Activated CD8-positive, alpha-beta T cell treated with anti-CD3 and anti-CD28 coated beads, Interleukin-2, amount 10 ng/mL, durations not matched to agents 7 days and 5 days (primary cell): ENCODE data around the gene C19orf18. TPM values are rescaled to one million over a fixed set of nuclear protein-coding genes. Genes with fewer than 3 reads are reported as not detected.

Source experiments
- ATAC-seq: fragments of 150-1000 bp; cut with Tn5 transposase; one replicate; pipeline ENCODE4 v1.10.0; 2021; ENCODE audit warnings: moderate library complexity
- CTCF ChIA-PET: fragments of 350-600 bp; sonication (Branson Sonifier 250); formaldehyde crosslinking; loops from one replicate; lab custom pipeline; 2021; ENCODE audit warnings: antibody characterized with exemption; lab: Charles Lee
- POLR2A ChIA-PET: fragments of 350-600 bp; sonication (Branson Sonifier 250); formaldehyde crosslinking; loops from one replicate; lab custom pipeline; 2021; ENCODE audit warnings: antibody characterized with exemption; lab: Charles Lee
- DNase-seq: peaks from one replicate; pipeline ENCODE4 v3.0.0-alpha.2; 2020
- H3K27ac Mint-ChIP-seq: one replicate; pipeline ENCODE4 v1.8.0; 2021; ENCODE audit warnings: mild to moderate bottlenecking, mixed read lengths
- H3K27me3 Mint-ChIP-seq: one replicate; pipeline ENCODE4 v1.8.0; 2021; ENCODE audit warnings: low read depth, mixed read lengths
- H3K36me3 Mint-ChIP-seq: one replicate; pipeline ENCODE4 v1.8.0; 2021; ENCODE audit warnings: low read depth, mixed read lengths
- H3K4me1 Mint-ChIP-seq: one replicate; pipeline ENCODE4 v1.8.0; 2021; ENCODE audit warnings: low read depth, mixed read lengths
- H3K4me3 Mint-ChIP-seq: one replicate; pipeline ENCODE4 v1.8.0; 2021; ENCODE audit warnings: mild to moderate bottlenecking, mixed read lengths
- H3K9me3 Mint-ChIP-seq: one replicate; pipeline ENCODE4 v1.8.0; 2022; ENCODE audit warnings: mixed read lengths; ENCODE audit not compliant: insufficient read depth
- total RNA-seq, 2 experiments: library from RNA; stranded (reverse); gene quantifications; one replicate each; pipeline ENCODE4 v1.2.3, GENCODE V29; 2021

The C19orf18 gene
- total RNA-seq, 2 experiments from 2014 or later: 0.42 to 0.73 TPM

GRCh38 chr19:58002384-58003173 lies 28.2 kb upstream of the C19orf18 start, which contains the start of gene ZNF606:
TSS of gene ZNF606 (minus strand) at chr19:58002820. CDS start at chr19:58001319, 1,501 bp downstream.
- H3K4me1 Mint-ChIP-seq: peaks cover 30% of the 10 kb centered on the region
- H3K36me3 Mint-ChIP-seq: peaks cover 91% of the 10 kb centered on the region
- ChIA-PET POLR2A (interaction anchor here (0.7 to 1.9 kb wide), 12 partner anchors 14 to 566 kb away, joined by 3 to 11 read pairs (median 3); partner anchors contain the start of genes ZNF135, ZNF211, ZNF274 and ZNF329), CTCF (interaction anchor here (0.8 to 1.6 kb wide), 4 partner anchors 153 to 325 kb away, joined by 3 to 5 read pairs (median 3); partner anchors contain the start of gene ZNF551)
- H3K9me3 Mint-ChIP-seq: peaks cover 67% of the 10 kb centered on the region
- peak within 1 kb of the TSS; percentile 87 for H3K27ac Mint-ChIP-seq
- ATAC-seq: peak; percentile 97
- H3K4me3 Mint-ChIP-seq: peak within 1 kb of the TSS; percentile 81
- DNase-seq: peak; percentile 88
- H3K27me3 Mint-ChIP-seq: no peaks in the 10 kb centered on the region

GRCh38 chr19:58001895-58002369 lies 27.6 kb upstream of the C19orf18 start:
- Mint-ChIP-seq H3K27ac (peak overlapping the region; percentile 87), H3K4me1 (peaks cover 30% of the 10 kb centered on the region), H3K27me3 (no peaks in the 10 kb centered on the region), H3K36me3 (peaks cover 91% of the 10 kb centered on the region), H3K4me3 (peak overlapping the region; percentile 81), H3K9me3 (peaks cover 66% of the 10 kb centered on the region)
- ATAC-seq (peak; percentile 30), DNase-seq (peak; percentile 52)
- ChIA-PET POLR2A (interaction anchor here (0.7 to 1.9 kb wide), 8 partner anchors 14 to 566 kb away, joined by 3 to 11 read pairs (median 3); partner anchors contain the start of genes ZNF274, ZNF329, ZNF671 and ZNF776), CTCF (interaction anchor here (1.6 kb wide), 1 partner anchor 324 kb away, joined by 3 read pairs; no protein-coding TSS in a partner anchor)

GRCh38 chr19:58000677-58001076 lies 26.3 kb upstream of the C19orf18 start:
- peaks cover 57% of the 10 kb centered on the region for H3K9me3 Mint-ChIP-seq
- no peak for DNase-seq
- H3K4me1 Mint-ChIP-seq: peaks cover 30% of the 10 kb centered on the region
- POLR2A ChIA-PET: no interaction called here
- no peak overlapping the region for H3K4me3 Mint-ChIP-seq
- CTCF ChIA-PET: interaction anchor here (1.0 kb wide), 1 partner anchor 319 kb away, joined by 3 read pairs; the partner anchor contains the start of gene ZNF551
- no peak for ATAC-seq
- no peaks in the 10 kb centered on the region for H3K27me3 Mint-ChIP-seq
- peaks cover 92% of the 10 kb centered on the region for H3K36me3 Mint-ChIP-seq
- no peak overlapping the region for H3K27ac Mint-ChIP-seq

DNA sequence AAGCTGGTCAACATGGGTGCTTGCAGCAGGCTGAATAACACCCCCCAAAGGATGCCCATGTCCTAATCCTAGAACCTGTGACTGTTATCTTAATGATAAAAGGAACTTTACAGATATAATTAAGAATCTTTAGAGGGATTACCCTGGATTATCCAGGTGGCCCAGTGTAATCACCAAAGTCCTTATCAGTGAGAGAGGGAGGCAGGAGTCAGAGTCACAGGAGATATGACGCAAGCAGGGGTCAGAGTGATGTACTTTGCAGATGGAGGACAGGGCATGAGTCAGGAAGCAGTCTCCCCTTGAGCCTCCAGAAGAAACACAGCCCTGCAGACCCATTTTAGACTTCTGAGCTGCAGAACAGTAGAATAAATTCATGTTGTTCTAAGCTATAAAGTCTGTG lies 18.5 kb upstream of the C19orf18 start:
- H3K4me1 Mint-ChIP-seq: no peaks in the 10 kb centered on the region
- H3K4me3 Mint-ChIP-seq: no peak overlapping the region
- no peaks in the 10 kb centered on the region for H3K27me3 Mint-ChIP-seq
- no peak overlapping the region for H3K27ac Mint-ChIP-seq
- no peak for ATAC-seq
- ChIA-PET POLR2A (no interaction called here), CTCF (no interaction called here)
- H3K36me3 Mint-ChIP-seq: peaks cover 71% of the 10 kb centered on the region
- no peak for DNase-seq
- peaks cover 51% of the 10 kb centered on the region for H3K9me3 Mint-ChIP-seq

DNA sequence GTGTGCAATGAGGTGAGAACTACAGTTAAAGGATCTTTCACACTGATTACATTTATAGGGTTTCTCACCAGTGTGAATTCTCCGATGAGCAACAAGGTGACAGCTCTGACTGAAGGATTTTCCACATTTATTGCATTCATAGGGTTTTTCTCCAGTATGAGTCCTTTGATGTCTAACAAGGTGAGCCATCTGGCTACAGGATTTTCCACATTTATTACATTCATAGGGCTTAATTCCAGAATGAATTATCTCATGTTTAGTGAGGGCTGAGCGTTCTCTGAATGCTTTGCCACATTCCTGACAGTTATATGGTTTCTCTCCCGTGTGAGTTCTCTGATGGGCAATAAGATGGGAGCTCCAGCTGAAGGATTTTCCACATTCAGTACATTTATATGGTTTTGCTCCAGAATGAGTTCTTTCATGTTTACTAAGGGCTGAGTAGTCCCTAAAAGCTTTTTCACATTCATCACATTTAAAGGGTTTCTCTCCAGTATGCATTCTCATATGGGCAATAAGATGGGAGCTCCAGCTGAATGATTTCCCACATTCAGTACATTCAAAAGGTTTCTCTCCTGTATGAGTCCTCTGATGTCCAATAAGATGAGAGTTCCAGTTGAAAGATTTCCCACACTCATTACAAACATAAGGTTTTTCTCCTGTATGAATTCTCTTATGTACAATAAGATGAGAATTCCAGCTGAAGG lies 4.4 kb upstream of the C19orf18 start:
- no peak for DNase-seq
- no peaks in the 10 kb centered on the region for H3K4me1 Mint-ChIP-seq
- peaks cover 76% of the 10 kb centered on the region for H3K36me3 Mint-ChIP-seq
- no peak overlapping the region for H3K4me3 Mint-ChIP-seq
- POLR2A ChIA-PET: no interaction called here
- no peaks in the 10 kb centered on the region for H3K27me3 Mint-ChIP-seq
- peaks cover 83% of the 10 kb centered on the region for H3K9me3 Mint-ChIP-seq
- CTCF ChIA-PET: no interaction called here
- no peak overlapping the region for H3K27ac Mint-ChIP-seq
- ATAC-seq: no peak

GRCh38 chr19:57964761-57965160 lies 9.6 kb downstream of the C19orf18 start:
- H3K27ac Mint-ChIP-seq: no peak overlapping the region
- ChIA-PET POLR2A (no interaction called here), CTCF (no interaction called here)
- ATAC-seq: no peak
- no peak overlapping the region for H3K4me3 Mint-ChIP-seq
- no peaks in the 10 kb centered on the region for H3K27me3 Mint-ChIP-seq
- peaks cover 38% of the 10 kb centered on the region for H3K9me3 Mint-ChIP-seq
- peaks cover 10% of the 10 kb centered on the region for H3K36me3 Mint-ChIP-seq
- DNase-seq: no peak
- no peaks in the 10 kb centered on the region for H3K4me1 Mint-ChIP-seq

DNA sequence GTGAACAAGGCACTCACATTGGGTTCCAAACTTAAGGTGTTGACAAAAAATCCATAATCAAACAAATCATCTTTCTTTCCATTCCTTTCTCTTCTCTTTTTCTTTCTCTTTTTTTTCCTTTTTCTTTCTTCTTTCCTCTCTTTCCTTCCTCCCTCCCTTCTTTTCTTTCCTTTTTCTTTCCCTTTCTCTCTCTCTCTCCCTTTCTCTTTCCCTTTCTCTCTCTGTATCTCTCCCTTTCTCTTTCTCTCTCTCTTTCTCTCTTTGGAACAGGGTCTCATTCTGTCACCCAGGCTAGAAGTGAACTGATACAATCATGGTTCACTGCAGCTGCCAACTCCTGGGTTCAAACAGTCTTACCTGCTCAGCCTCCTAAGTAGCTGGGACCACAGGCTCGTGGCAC lies 12.5 kb downstream of the C19orf18 start:
- Mint-ChIP-seq H3K4me3 (no peak overlapping the region), H3K27ac (no peak overlapping the region), H3K36me3 (peaks cover 5% of the 10 kb centered on the region), H3K27me3 (no peaks in the 10 kb centered on the region), H3K4me1 (no peaks in the 10 kb centered on the region), H3K9me3 (peaks cover 39% of the 10 kb centered on the region)
- DNase-seq: no peak
- ChIA-PET CTCF (no interaction called here), POLR2A (no interaction called here)
- no peak for ATAC-seq

DNA sequence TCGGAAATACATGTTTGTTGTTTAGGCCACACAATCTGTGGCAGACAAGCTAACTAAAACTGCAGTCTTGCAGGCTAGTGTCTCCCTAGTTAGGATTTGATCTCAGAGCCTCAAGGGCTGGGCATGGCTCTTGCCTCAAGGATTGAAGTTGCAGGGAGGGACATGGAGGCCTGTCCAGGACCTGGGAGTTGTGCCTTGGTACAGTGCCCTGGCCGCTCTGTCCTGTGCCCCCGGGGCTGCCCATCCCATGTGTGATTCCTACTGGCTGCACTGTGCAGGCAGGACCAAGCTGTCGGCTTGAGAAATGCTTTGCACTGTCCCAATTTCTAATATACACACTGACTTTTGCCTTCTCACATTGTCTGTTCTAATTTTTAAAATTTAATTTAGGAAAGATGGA lies 19.3 kb downstream of the C19orf18 start:
- DNase-seq (no peak), ATAC-seq (no peak)
- Mint-ChIP-seq H3K4me3 (no peak overlapping the region), H3K36me3 (peaks cover 2% of the 10 kb centered on the region), H3K4me1 (no peaks in the 10 kb centered on the region), H3K27ac (no peak overlapping the region), H3K9me3 (peaks cover 27% of the 10 kb centered on the region), H3K27me3 (no peaks in the 10 kb centered on the region)
- POLR2A ChIA-PET: no interaction called here
- CTCF ChIA-PET: no interaction called here

DNA sequence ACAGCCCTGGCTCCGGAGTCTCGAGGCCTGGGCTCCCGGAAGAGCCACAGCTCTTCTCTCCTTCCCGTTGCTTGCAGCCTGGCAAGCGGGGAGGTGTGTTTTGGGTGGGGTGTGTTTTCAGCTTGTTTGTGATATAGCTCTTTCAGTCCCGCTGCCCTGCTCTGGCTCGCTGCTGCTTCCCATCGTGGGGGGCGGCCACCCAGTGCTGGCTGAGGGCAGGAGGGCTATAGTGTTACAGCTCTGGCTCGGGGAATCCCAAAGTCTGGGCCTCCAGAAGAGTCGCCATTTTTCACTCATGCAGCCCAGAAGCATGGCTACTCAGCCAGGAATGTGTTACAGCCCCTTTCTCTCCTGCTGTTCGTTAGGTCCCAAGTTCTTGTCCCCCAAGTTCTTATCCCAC lies 24.6 kb downstream of the C19orf18 start:
- DNase-seq (no peak), ATAC-seq (no peak)
- Mint-ChIP-seq H3K36me3 (peaks cover 25% of the 10 kb centered on the region), H3K4me3 (no peak overlapping the region), H3K4me1 (peaks cover 17% of the 10 kb centered on the region), H3K27ac (no peak overlapping the region), H3K9me3 (peaks cover 24% of the 10 kb centered on the region), H3K27me3 (no peaks in the 10 kb centered on the region)
- POLR2A ChIA-PET: no interaction called here
- CTCF ChIA-PET: no interaction called here

DNA sequence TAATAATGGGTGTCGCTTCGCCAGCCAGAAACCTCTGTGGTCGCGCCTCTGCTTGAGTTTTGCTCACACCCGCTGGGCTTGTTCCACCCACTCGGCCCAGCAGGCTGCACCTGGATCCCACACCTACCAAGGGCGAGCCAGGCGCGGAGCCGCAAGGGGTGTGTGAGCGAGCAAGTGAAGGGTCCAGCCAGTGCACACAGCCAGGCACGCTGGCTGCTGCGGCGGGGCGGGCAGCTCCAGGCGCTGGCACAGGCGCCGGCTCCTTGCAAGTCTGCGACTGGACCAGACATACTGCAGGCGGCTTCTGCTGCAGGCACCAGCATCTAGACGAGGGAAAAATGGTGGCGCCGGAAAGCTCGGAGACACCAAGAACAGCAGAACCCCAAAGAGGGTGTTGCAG lies 25.0 kb downstream of the C19orf18 start:
- H3K9me3 Mint-ChIP-seq: peaks cover 20% of the 10 kb centered on the region
- H3K4me3 Mint-ChIP-seq: no peak overlapping the region
- H3K4me1 Mint-ChIP-seq: peaks cover 17% of the 10 kb centered on the region
- ChIA-PET POLR2A (no interaction called here), CTCF (no interaction called here)
- H3K27ac Mint-ChIP-seq: no peak overlapping the region
- no peaks in the 10 kb centered on the region for H3K27me3 Mint-ChIP-seq
- H3K36me3 Mint-ChIP-seq: peaks cover 29% of the 10 kb centered on the region
- DNase-seq: no peak
- ATAC-seq: no peak

DNA sequence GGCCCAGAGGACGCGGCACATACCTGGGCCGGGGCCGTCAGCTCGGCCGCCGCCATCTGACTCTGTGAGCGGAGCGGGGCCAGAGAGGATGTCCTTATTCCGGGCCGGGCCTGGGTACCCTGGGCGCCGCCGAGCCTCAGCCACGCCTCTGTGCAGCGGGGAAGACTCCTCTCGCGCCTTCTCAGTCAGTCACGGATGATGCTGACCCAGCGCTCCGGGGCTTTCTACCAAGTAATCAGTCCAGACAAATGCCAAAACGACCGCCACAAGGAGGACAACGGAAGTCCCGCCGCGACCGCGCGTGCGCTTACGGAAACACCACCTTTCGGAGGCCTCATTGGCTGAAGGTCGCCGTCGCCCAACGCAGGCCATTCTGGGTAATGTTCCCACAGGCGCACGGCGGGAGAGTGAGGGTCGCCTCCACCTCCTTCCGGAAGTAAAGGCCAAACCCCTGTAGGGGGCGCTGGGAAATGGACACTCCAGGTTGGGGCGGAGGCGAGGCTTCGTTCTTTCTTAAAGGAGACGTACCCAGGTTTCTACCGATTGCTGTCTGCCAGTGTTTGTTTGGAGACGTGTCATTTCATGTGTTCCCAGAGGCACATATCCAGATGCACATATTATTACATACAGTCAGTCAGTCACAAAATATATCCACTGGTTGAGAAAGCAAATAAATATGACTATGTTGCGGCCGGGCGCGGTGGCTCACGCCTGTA lies 26.8 kb downstream of the C19orf18 start, which contains the start of gene ZNF256:
ZNF256 (minus strand) TSS at position 288 of the 716 bp plus-strand sequence; CDS start at position 56, 232 bp downstream.
- H3K4me3 Mint-ChIP-seq: peak within 1 kb of the TSS; percentile 94
- POLR2A ChIA-PET: no interaction called here

More for the DNA sequence above, 26.8 kb downstream of the C19orf18 start, which contains the start of gene ZNF256:
- Mint-ChIP-seq H3K27me3 (no peaks in the 10 kb centered on the region), H3K4me1 (peaks cover 17% of the 10 kb centered on the region), H3K36me3 (peaks cover 44% of the 10 kb centered on the region), H3K9me3 (peaks cover 31% of the 10 kb centered on the region), H3K27ac (peak within 1 kb of the TSS; percentile 96)
- CTCF ChIA-PET: no interaction called here
- DNase-seq: peak; percentile 95
- peak; percentile 96 for ATAC-seq
